Gastrocnemius medialis (tissue), 4 donors: ENCODE results near the gene GARIN1A.

ENCODE experiments used
- POLR2A ChIP-seq, 2 donors: fragments of 450-650 bp; IDR thresholded peaks; one replicate each; pipeline ENCODE4 v1.6.1; 2017; ENCODE audit warnings: antibody characterized with exemption in 2 of 2, mild to moderate bottlenecking in 2 of 2, moderate library complexity in 2 of 2
- TF ChIP-seq, protein P1 (sequence below), 5 experiments: fragments of 450-650 bp in 3 of 5; fragments of 200-600 bp in 2 of 5; sonication (generic) in 2 of 5; IDR thresholded peaks in 4 of 5; conservative IDR thresholded peaks in 1 of 5; 1 replicate in 4 of 5; 2 replicates in 1 of 5; pipeline ENCODE4 v1.5.1; 2016 to 2019; ENCODE audit warnings: antibody characterized with exemption in 5 of 5, mild to moderate bottlenecking in 3 of 5, moderate library complexity in 3 of 5

DNA sequence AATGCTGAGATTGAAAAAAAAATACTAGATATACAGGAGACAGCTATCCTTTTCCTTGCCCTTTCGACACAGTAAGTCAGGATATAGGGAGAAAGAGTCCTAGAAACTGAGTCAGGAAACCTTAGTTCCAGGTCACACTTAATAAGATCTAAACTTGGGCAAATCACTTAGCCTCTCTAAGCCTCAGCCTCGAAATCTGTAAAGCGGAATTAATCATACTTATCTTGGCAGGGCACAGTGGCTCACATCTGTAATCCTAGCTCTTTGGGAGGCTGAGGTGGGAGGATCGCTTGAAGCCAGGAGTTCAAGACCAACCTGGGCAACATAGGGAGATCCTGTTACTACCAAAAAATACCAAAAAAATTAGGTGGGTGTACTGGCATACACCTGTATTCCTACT lies 4.6 kb downstream of the GARIN1A start:
- TF ChIP-seq, protein P1, sequence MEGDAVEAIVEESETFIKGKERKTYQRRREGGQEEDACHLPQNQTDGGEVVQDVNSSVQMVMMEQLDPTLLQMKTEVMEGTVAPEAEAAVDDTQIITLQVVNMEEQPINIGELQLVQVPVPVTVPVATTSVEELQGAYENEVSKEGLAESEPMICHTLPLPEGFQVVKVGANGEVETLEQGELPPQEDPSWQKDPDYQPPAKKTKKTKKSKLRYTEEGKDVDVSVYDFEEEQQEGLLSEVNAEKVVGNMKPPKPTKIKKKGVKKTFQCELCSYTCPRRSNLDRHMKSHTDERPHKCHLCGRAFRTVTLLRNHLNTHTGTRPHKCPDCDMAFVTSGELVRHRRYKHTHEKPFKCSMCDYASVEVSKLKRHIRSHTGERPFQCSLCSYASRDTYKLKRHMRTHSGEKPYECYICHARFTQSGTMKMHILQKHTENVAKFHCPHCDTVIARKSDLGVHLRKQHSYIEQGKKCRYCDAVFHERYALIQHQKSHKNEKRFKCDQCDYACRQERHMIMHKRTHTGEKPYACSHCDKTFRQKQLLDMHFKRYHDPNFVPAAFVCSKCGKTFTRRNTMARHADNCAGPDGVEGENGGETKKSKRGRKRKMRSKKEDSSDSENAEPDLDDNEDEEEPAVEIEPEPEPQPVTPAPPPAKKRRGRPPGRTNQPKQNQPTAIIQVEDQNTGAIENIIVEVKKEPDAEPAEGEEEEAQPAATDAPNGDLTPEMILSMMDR (IDR thresholded peaks at IDR 0.05 in 4 of 5, conservative IDR thresholded peaks at IDR 0.05 in 1 of 5) = no peak
- no peak for TF ChIP-seq POLR2A (IDR thresholded peaks at IDR 0.05)
